GM21528 (cell line): ENCODE measurements around the gene PPL.
A peak's percentile ranks its signal among the peaks of the same experiment; 100 is the strongest.
"Not testable (repeated sequence)": the region's sequence is repeated elsewhere in the genome, so short reads cannot be mapped to it uniquely, and the experiment has no call there.

Experiments
- ATAC-seq: cut with Tn5 transposase; IDR thresholded peaks from one replicate; pipeline ENCODE4 v1.9.1; 2021; ENCODE audit warnings: mild to moderate bottlenecking, moderate library complexity; ENCODE audit not compliant: unreplicated experiment, low FRiP score

Gene PPL

DNA sequence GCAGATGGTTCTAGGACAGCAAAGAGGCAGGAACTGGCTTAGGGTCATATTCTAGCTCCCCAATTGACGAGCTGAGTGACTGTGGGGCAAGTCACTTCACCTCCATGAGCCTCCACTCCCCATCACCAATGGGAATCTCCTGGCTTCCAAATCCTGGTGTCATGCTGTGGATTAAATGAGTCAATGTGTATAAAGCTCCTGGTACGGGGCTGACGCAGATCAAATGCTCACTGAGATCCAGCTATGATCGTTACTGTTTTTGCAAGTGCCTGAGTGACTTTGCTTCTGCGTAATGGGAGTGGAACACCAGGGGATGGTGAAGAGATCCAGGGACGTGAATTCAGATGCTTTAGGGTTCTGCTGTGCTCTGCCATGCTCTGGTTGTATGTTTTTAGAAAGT lies 23.6 kb upstream of the PPL start:
- no peak for ATAC-seq

GRCh38 chr16:4958510-4959438 lies 21.8 kb upstream of the PPL start:
- no peak for ATAC-seq

DNA sequence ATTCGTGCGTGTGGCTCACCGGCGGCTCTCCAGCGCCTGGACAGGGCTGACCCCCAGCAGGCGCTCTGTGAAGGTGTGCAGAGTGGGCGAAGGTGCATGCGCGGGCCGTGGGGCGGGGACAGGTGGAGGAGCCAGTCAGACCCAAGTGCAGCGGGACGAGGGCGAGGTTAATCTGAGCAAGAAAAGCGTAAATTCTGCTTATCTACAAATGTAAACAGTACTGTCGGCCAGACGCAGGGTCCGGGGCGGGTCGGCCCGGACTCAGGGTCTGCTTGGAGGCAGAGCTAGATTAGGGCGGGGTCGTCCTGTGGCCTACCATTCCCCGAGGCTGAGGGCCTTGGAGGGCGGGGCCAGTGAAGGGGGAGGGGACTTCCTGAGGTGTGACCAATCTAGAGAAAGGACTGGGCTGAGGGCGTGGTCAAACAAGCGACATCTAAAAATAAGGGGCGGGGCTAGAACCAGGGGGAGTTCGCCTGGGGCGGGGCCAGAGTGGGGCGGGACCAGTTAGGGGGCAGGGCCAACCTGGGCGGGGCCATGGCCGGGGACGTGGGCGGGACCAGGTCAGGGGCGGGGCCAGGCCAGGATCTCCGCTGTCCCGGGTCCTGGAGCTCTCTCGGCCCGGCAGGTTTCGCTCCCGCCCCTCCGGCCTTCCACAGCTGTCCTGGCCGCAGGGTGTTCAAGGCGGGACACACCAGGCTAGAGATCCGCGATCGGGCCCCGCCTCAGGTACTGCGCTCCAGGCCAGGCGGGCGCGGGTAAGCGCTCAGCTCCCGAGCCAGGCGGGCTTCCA lies 21.0 kb upstream of the PPL start, which contains the start of gene SEC14L5:
Gene SEC14L5 (plus strand): TSS at position 611 of the 790 bp plus-strand sequence. CDS start 994 bp downstream, outside the sequence.
- ATAC-seq: peak; percentile 74

DNA sequence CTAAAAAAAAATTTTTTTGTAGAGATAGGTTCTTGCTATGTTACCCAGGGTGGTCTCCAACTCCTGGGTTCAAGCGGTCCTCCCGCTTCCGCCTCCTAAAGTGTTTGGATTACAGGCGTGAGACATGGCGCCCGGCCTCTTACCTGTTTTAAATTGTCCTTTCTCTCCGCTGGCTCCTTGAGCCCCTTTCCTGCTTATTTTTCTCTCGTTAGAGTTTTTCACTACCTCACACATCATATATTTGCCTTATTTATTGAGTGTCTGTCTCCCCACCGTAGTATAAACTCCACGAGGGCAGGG lies 20.4 kb upstream of the PPL start:
- no peak for ATAC-seq

DNA sequence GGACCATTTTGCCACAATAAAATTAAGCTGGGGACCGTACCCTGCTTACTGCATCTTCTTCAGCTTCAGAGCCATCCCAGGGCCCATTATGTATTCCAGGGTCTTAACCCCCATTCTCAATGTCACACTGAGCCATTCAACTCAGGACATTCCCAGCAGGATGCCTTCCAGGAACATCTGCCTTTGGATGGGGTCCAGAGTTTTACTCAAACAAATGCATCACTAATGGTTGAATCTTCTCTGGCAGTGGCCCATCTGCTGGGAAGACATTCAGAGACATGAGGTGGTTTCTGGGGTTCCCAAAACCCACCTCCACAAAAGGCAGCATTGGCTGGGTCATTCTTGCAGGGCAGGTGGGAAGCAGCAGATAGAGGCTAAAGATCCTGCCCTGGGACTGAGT lies 17.8 kb upstream of the PPL start:
- no peak for ATAC-seq

DNA sequence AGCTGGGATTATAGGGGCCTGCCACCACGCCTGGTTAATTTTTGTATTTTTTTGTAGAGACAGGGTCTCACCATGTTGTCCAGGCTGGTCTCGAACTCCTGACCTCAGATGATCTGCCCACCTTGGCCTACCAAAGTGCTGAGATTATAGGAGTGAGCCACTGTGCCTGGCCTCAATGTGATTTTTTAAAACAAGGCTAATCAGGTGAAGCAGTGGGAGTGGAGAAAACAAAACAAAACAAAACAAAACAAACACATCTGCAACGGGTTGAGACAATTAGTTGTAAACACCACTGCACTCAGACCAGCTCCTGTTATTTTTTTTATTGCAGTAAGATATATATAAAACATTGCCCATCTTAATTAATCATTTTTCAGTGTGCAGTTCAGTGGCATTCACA lies 14.6 kb upstream of the PPL start:
- ATAC-seq: not testable (repeated sequence)

- ATAC-seq: no peak
These were observed 13.0 kb upstream of the PPL start for GRCh38 chr16:4949986-4950385.

DNA sequence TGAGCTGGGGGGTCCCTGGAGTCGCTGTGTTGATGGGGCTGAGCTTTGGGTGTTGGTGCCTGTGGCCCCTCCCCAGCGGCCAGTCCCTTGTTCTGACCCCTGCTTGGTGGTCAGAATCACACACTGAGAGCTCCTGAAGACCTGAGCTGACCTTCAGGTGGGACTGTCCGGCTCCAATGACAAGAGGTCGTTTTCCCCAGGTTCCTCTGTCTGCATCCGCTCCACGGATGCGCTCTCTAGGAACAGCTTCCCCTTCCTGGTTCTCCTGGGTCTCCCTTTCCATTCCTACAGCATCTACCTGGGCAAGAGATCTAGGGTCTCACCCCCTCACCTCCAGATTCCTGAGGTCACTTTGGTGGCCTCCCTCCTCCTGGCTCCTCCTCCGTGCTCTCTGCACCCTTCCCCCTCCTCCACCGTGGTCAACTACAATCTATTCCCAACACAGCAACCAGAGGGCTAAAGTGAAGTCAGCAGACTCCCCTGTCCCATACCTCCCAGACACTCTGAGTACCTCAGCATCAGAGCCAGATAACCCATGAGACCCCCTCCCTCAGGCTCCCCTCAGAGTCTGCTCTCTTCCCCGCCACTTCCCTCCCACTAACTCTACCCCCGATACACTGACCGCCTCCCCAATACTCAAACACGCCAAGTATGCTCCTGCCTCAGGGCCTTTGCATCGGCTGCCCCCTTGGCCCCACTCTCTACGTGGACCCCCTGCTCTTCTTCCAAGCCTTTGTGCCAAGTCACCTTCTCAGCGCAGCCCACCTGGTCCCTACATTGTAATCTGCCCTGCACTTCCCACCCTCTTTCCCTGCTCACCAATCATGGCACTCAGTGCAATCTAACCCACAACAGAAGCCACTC lies 12.2 kb upstream of the PPL start:
- ATAC-seq: no peak

DNA sequence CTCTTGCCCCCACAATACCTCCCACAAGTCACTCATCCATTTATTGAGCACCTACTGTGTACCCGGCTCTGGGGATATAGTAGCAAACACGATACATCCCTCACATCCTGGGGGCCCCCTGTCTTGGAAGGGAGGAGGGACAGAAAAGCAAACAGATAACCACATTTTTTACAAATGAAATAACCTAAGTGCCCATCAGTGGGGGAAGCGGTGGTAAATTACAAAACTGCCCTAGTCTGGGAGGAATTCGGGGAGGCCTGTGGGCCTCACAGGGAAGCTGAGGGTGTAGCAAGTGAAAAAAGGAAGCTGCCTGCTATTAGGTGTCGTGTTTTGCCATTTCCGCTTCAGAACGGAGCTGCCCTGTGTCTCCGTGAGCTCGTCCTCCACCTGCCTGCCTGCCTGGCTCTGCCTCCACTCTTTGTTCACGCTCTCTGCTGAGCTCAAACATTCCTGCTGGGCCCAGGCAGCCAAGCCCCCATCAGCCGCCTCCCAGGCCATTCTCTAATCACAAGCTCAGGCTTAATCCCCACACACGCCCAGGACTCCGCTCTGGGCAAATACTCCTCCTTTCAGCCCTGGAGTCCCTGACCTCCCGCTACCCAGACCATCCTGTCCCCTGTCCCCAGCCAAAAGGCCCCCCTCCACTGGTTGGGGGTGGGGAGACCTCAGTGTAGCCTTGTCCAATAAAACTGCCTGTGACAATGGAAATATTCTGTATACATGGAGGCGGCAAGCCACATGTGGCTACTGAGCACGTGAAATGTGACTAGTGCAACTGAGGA lies 11.0 kb upstream of the PPL start:
- ATAC-seq: no peak

GRCh38 chr16:4946917-4947316 lies 10.0 kb upstream of the PPL start:
- no peak for ATAC-seq

- ATAC-seq: no peak
These were observed 8.9 kb upstream of the PPL start for GRCh38 chr16:4945560-4946502.

DNA sequence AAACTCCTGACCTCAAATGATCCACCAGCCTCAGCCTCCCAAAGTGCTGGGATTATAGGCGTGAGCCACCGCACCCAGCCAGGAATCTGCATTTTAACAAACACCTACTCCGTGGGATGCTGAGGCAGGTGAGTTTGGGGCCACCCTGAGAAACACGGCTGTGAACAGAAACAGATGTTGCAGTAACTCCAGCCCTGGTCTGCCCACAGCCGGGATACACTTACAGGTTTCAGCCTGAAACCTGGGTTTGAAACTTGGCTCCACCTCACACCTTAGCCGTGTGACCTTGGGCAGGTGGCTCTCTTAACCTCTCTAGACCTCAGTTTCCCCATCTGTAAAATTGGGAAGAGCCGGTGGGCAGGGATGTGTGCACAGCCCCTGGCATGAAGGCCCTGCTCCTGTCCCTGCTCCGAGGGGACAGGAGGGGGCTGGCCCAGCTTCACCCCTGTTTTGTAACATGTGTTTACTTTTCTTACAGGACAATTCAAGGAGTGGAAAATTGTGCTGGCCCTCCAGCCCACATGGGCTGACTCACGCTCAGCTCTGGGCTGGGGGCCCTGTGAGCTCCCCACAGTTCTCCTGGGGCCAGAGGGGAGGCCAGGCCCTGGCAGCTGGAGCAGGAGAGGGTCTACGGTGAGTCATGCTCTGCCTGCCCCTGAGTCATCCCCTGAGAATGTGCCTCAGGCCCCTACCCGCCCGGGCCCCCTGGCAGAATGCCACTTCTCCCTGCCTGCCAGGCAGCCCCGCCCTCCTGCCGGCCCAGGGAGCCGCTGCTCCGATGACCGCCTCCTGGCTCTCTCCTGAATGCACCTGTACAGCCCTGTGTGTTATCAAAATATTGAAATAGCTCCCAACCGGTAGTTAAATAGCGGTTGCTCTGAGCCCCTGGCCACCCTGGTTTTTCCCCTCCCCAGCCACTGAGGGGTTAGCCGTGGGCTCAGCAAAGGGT lies 7.7 kb upstream of the PPL start:
- ATAC-seq: no peak

DNA sequence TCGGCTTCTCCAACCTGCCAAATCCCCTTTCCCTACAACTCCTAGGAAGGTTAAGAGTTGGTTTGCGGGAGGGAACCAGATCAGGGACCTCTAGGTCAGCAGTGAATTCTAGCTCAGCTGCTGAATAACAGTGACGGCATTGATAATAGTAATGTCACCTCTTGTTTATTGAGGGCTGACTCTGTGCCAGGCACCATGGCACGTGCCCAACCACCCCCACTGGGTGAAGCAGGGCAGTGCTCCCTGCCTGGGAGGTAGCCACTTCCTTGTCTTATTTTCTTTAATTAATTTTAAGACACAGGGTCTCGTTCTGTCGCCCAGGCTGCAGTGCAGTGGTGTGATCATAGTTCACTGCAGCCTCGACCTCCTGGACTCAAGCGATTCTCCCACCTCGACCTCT lies 5.5 kb upstream of the PPL start:
- no peak for ATAC-seq

DNA sequence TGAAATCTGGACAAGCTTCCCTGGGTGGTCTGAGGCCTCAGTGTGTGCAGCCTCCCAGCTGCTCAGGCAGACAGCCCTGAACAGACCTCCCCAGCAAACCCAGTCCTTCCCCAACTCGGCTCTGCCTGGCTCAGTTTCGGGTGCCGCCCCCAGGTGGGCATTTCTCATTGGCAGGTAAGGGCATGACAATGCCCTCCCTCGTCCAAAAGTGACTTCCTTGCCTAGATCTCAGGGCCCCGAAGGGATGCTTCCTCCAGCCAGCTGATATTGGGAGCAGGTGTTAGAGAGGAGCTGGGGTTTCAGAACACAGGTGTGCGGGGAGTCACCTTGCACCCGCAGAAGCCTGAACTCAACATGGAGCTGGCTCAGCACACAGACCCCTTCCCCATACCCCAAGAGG lies 3.8 kb upstream of the PPL start:
- ATAC-seq: no peak

DNA sequence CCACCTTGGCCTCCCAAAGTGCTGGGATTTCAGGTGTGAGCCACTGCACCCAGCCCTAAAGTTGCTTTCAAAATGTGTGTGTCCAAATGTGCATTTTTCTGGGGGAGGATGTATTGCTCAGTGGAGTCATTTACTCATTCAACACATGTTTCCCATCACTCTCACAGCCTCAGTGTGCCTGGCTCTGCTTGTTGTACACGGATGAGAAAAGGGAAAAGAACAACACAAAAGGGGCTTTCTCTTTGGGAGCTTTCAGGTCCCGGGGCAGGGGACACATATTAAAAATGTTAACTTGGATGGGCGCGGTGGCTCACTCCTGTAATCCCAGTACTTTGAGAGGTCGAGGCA lies 1.7 kb upstream of the PPL start:
- ATAC-seq: no peak

DNA sequence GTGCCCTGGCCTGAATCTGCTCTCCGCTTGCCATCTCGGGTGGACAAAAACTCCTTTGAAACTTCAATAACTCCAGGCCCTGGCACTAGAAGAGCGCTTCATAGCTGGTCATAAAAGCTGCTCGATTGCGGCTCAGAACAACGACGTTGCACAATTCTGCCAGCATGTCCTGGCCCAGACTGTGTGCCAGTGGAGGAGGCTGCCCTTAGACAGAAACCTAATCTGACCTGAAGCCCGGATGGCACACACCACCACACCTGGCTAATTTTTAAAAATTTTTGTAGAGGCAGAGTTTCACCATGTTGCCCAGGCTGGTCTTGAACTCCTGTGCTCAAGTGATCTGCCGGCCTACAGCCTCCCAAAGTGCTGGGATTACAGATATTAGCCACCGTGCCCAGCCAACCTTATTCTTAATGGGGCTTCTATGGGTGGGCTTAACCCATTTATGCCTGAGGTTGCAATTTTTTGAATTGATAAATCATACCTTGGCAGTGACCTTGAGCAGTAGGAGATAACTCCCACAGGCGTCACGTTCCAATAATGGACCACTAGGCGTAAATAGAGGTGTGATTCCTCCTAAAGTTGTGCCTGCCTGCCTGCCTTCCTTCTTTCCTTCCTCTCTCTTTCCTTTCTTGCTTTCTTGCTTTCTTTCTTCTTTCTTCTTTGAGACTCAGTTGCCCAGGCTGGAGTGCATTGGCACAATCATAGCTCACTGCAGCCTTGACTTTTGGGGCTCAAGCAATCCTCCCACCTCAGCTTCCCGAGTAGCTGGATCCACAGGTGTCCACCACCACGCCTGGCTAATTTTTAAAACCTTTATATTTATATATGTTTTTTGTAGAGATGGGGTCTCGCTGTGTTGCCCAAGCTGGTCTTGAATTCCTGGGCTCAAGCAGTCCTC lies 1.1 kb upstream of the PPL start:
- no peak for ATAC-seq
